HEK293 (cell line): Measurements from ENCODE around the gene CFAP43.

Source experiments
- CTCF ChIA-PET: fragments of 350-600 bp; formaldehyde crosslinking; extraction: SDS; loops from one replicate; lab custom pipeline; 2021; ENCODE audit warnings: antibody characterized with exemption; lab: Yijun Ruan, JAX
- POLR2A ChIA-PET: fragments of 300-600 bp; formaldehyde crosslinking; extraction: SDS; loops from one replicate; lab custom pipeline; 2020; ENCODE audit warnings: antibody characterized with exemption, inconsistent platforms; lab: Yijun Ruan, JAX
- H3K27ac ChIP-seq: fragments of 200-500 bp; sonication (Bioruptor generic); 2 replicates; pipeline ENCODE4 v1.5.1; 2014; ENCODE audit warnings: low read depth, low read length, control low read depth, inconsistent platforms; ENCODE audit errors: extremely low read depth
- H3K36me3 ChIP-seq, 2 experiments: fragments of 200-500 bp in 1 of 2; sonication (Bioruptor generic) in 1 of 2; 1 replicate in 1 of 2; 2 replicates in 1 of 2; pipeline ENCODE4 v1.5.1; 2014 to 2017; ENCODE audit warnings: inconsistent platforms in 2 of 2, low read length in 2 of 2; ENCODE audit not compliant: control insufficient read depth in 2 of 2, insufficient read depth in 1 of 2
- H3K4me1 ChIP-seq: fragments of 200-500 bp; sonication (Bioruptor generic); 2 replicates; pipeline ENCODE4 v1.5.1; 2014; ENCODE audit warnings: mild to moderate bottlenecking, low read length, inconsistent platforms; ENCODE audit not compliant: control insufficient read depth, insufficient read depth
- H3K4me3 ChIP-seq: 2 replicates; pipeline ENCODE4 v1.5.1; 2011; ENCODE audit warnings: low read depth, mild to moderate bottlenecking, control low read depth, low read length, moderate library complexity
- H3K9me3 ChIP-seq: fragments of 200-500 bp; sonication (Bioruptor generic); 2 replicates; pipeline ENCODE4 v1.5.1; 2014; ENCODE audit warnings: low read depth, low read length, inconsistent platforms; ENCODE audit not compliant: control insufficient read depth, insufficient read depth
- EGR2 ChIP-seq: fragments of 450-650 bp; formaldehyde crosslinking; IDR thresholded peaks from 2 replicates; pipeline ENCODE4 v1.5.1; 2016; ENCODE audit warnings: low read depth, missing biosample characterization, missing genetic modification characterization
- FEZF1 ChIP-seq: fragments of 450-650 bp; formaldehyde crosslinking; IDR thresholded peaks from 2 replicates; pipeline ENCODE4 v1.5.1; 2016; ENCODE audit warnings: missing biosample characterization, missing genetic modification characterization
- GLIS2 ChIP-seq: fragments of 450-650 bp; formaldehyde crosslinking; IDR thresholded peaks from 2 replicates; pipeline ENCODE4 v1.5.1; 2016; ENCODE audit warnings: missing biosample characterization, missing genetic modification characterization
- KLF8 ChIP-seq: fragments of 450-650 bp; formaldehyde crosslinking; IDR thresholded peaks from 2 replicates; pipeline ENCODE4 v1.5.1; 2016; ENCODE audit warnings: missing biosample characterization, missing genetic modification characterization
- SCRT2 ChIP-seq: fragments of 450-650 bp; formaldehyde crosslinking; IDR thresholded peaks from 2 replicates; pipeline ENCODE4 v1.5.1; 2016; ENCODE audit warnings: missing biosample characterization, missing genetic modification characterization
- TSHZ1 ChIP-seq: fragments of 450-650 bp; formaldehyde crosslinking; IDR thresholded peaks from 2 replicates; pipeline ENCODE4 v1.5.1; 2016; ENCODE audit warnings: missing biosample characterization, missing genetic modification characterization, borderline replicate concordance
- YY2 ChIP-seq: fragments of 450-650 bp; formaldehyde crosslinking; IDR thresholded peaks from 2 replicates; pipeline ENCODE4 v1.5.1; 2016; ENCODE audit warnings: missing biosample characterization, missing genetic modification characterization
- ZBTB7A ChIP-seq: fragments of 450-650 bp; formaldehyde crosslinking; IDR thresholded peaks from 2 replicates; pipeline ENCODE4 v1.5.1; 2016; ENCODE audit warnings: low read depth, missing biosample characterization, missing genetic modification characterization
- ZBTB8A ChIP-seq: fragments of 450-650 bp; formaldehyde crosslinking; IDR thresholded peaks from 2 replicates; pipeline ENCODE4 v1.5.1; 2016; ENCODE audit warnings: missing biosample characterization, missing genetic modification characterization
- ZFP37 ChIP-seq: fragments of 450-650 bp; formaldehyde crosslinking; IDR thresholded peaks from 2 replicates; pipeline ENCODE4 v1.5.1; 2016; ENCODE audit warnings: missing biosample characterization, missing genetic modification characterization
- ZIC2 ChIP-seq: fragments of 450-650 bp; formaldehyde crosslinking; IDR thresholded peaks from 2 replicates; pipeline ENCODE4 v1.5.1; 2016; ENCODE audit warnings: missing biosample characterization, missing genetic modification characterization
- ZNF133 ChIP-seq: fragments of 450-650 bp; formaldehyde crosslinking; IDR thresholded peaks from 2 replicates; pipeline ENCODE4 v1.5.1; 2016; ENCODE audit warnings: missing biosample characterization, missing genetic modification characterization
- ZNF19 ChIP-seq: fragments of 450-650 bp; formaldehyde crosslinking; IDR thresholded peaks from 2 replicates; pipeline ENCODE4; 2016; ENCODE audit warnings: missing biosample characterization, missing genetic modification characterization, low read depth
- ZNF2 ChIP-seq: fragments of 450-650 bp; formaldehyde crosslinking; IDR thresholded peaks from 2 replicates; pipeline ENCODE4 v1.5.1; 2016; ENCODE audit warnings: missing biosample characterization, missing genetic modification characterization
- ZNF280C ChIP-seq: fragments of 450-650 bp; formaldehyde crosslinking; IDR thresholded peaks from 2 replicates; pipeline ENCODE4 v1.5.1; 2016; ENCODE audit warnings: missing biosample characterization, missing genetic modification characterization
- ZNF324 ChIP-seq: fragments of 450-650 bp; formaldehyde crosslinking; IDR thresholded peaks from 2 replicates; pipeline ENCODE4 v1.5.1; 2016; ENCODE audit warnings: missing biosample characterization, missing genetic modification characterization
- ZNF335 ChIP-seq: fragments of 450-650 bp; formaldehyde crosslinking; conservative IDR thresholded peaks from 2 replicates; pipeline ENCODE4 v1.5.1; 2016; ENCODE audit warnings: missing biosample characterization, missing genetic modification characterization
- ZNF366 ChIP-seq: fragments of 450-650 bp; formaldehyde crosslinking; conservative IDR thresholded peaks from 2 replicates; pipeline ENCODE4 v1.5.1; 2016; ENCODE audit warnings: missing biosample characterization, missing genetic modification characterization
- ZNF394 ChIP-seq: fragments of 450-650 bp; formaldehyde crosslinking; IDR thresholded peaks from 2 replicates; pipeline ENCODE4 v1.5.1; 2016; ENCODE audit warnings: missing biosample characterization, missing genetic modification characterization, mild to moderate bottlenecking, moderate library complexity, borderline replicate concordance
- ZNF488 ChIP-seq: fragments of 450-650 bp; formaldehyde crosslinking; IDR thresholded peaks from 2 replicates; pipeline ENCODE4 v1.5.1; 2016; ENCODE audit warnings: missing biosample characterization, missing genetic modification characterization
- ZNF549 ChIP-seq: fragments of 450-650 bp; IDR thresholded peaks from 2 replicates; pipeline ENCODE4 v1.5.1; 2018; ENCODE audit warnings: missing biosample characterization, missing genetic modification characterization, mild to moderate bottlenecking, inconsistent platforms, moderate library complexity
- ZNF560 ChIP-seq: fragments of 450-650 bp; formaldehyde crosslinking; IDR thresholded peaks from 2 replicates; pipeline ENCODE4 v1.5.1; 2017; ENCODE audit warnings: missing biosample characterization, missing genetic modification characterization, borderline replicate concordance
- ZNF610 ChIP-seq: fragments of 450-650 bp; formaldehyde crosslinking; IDR thresholded peaks from 2 replicates; pipeline ENCODE4 v1.5.1; 2016; ENCODE audit warnings: missing biosample characterization, missing genetic modification characterization, borderline replicate concordance
- ZNF645 ChIP-seq: fragments of 450-650 bp; formaldehyde crosslinking; IDR thresholded peaks from 2 replicates; pipeline ENCODE4; 2016; ENCODE audit warnings: missing biosample characterization, missing genetic modification characterization
- ZNF704 ChIP-seq: fragments of 450-650 bp; formaldehyde crosslinking; IDR thresholded peaks from 2 replicates; pipeline ENCODE4 v1.5.1; 2016; ENCODE audit warnings: missing biosample characterization, missing genetic modification characterization
- ZSCAN5A ChIP-seq: fragments of 450-650 bp; formaldehyde crosslinking; IDR thresholded peaks from 2 replicates; pipeline ENCODE4 v1.5.1; 2016; ENCODE audit warnings: missing biosample characterization, missing genetic modification characterization

Gene CFAP43

GRCh38 chr10:104121485-104122224 lies 110.5 kb downstream of the CFAP43 start, which contains the start of gene SFR1:
SFR1 (plus strand) TSS chr10:104122171; CDS start chr10:104122184, 13 bp downstream.
- Histone ChIP-seq H3K36me3 (peaks cover 5 to 6% of the 10 kb centered on the region in 2 experiments; a peak in 2 of 3 replicates), H3K9me3 (no peaks in the 10 kb centered on the region), H3K4me3 (peak within 1 kb of the TSS; percentile 73), H3K4me1 (peaks cover 4% of the 10 kb centered on the region), H3K27ac (peak within 1 kb of the TSS; percentile 92)
- CTCF ChIA-PET = interaction anchor here (0.6 to 4.1 kb wide), 21 partner anchors 9 to 335 kb away, joined by 3 to 21 read pairs (median 3); no protein-coding TSS in a partner anchor
- POLR2A ChIA-PET = interaction anchor here (0.5 to 2.2 kb wide), 16 partner anchors 12 to 1413 kb away, joined by 3 to 8 read pairs (median 4); partner anchors contain the start of genes CFAP43 and GSTO1
- no peak for TF ChIP-seq ZNF280C (tag by site-specific recombination)
- TF ChIP-seq SCRT2 = peak; percentile 81
- peak; percentile 81 for TF ChIP-seq KLF8 (tag by site-specific recombination)
- peak; percentile 98 for TF ChIP-seq FEZF1
- TF ChIP-seq ZIC2 (tag by site-specific recombination) = peak; percentile 92
- 0 out of 2 replicates have a peak, but pooled peaks have one; percentile 43 for TF ChIP-seq ZNF610 (tag by site-specific recombination)
- peak; percentile 73 for TF ChIP-seq GLIS2 (tag by site-specific recombination)
- TF ChIP-seq ZNF19 = no peak
- TF ChIP-seq ZNF324 = peak; percentile 73; the same call in 1 of the 2 replicates
- peak; percentile 53; the same call in 1 of the 2 replicates for TF ChIP-seq ZNF394 (tag by site-specific recombination)
- peak; percentile 86 for TF ChIP-seq ZNF335 (tag by site-specific recombination)
- peak; percentile 71; the same call in 1 of the 2 replicates for TF ChIP-seq ZNF366 (tag by site-specific recombination)
- TF ChIP-seq YY2 = peak; percentile 83
- no peak; the same call in 1 of the 2 replicates for TF ChIP-seq ZFP37 (tag by site-specific recombination)
- no peak for TF ChIP-seq TSHZ1 (tag by site-specific recombination)
- no peak for TF ChIP-seq ZNF645
- no peak for TF ChIP-seq ZNF549 (tag by site-specific recombination)
- no peak for TF ChIP-seq ZNF133
- TF ChIP-seq ZNF560 (tag by site-specific recombination) = no peak
- TF ChIP-seq ZNF704 (tag by site-specific recombination) = no peak
- peak; percentile 24; the same call in 1 of the 2 replicates for TF ChIP-seq ZBTB7A (tag by site-specific recombination)
- peak; percentile 97 for TF ChIP-seq ZBTB8A (tag by site-specific recombination)
- no peak for TF ChIP-seq ZNF488
- no peak for TF ChIP-seq ZNF2
- TF ChIP-seq EGR2 (tag by site-specific recombination) = peak; percentile 67
- no peak for TF ChIP-seq ZSCAN5A (tag by site-specific recombination)
